HCEC 1CT (cell line): Measurements from ENCODE around the gene TRIM72.
"Not testable (repeated sequence)": the region's sequence is repeated elsewhere in the genome, so short reads cannot be mapped to it uniquely, and the experiment has no call there.

ENCODE experiments used
- DNase-seq: peaks from one replicate; pipeline ENCODE4 v3.0.0-alpha.2; 2017

TRIM72 gene

DNA sequence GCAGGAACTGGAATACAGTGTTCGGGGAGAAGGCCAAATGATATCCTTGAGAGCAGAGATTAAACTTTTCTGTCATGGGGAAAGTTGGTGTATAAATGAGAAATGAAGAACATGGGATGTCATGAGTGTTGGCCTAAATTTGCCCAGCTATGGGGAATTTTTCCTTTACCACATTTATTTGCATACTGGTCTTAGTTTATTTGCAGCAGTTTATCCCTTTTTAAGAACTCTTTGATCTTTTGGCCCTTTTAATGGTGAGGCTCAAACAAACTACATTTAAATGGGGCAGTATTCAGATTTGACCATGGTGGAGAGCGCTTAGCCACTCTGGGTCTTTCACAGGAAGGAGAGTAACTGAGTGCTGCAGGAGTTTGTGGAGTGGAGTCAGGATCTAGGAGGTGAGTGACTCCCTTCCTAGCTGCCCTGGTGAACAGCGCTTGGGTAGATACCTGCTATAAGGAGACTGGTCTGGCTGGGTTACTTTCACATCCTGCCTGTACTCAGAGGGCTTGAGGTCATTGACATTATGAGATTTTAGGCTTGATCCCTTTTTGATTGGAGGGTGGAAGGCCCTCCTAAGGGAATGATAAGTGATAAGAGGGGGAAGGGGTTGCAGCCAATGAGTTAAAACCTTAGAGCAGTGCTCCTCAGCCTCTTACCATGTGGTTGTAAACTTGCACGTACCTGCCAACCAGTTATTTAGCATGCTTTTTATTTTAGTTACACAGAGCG is 22.1 kb upstream of the TRIM72 start:
- DNase-seq, result no peak

DNA sequence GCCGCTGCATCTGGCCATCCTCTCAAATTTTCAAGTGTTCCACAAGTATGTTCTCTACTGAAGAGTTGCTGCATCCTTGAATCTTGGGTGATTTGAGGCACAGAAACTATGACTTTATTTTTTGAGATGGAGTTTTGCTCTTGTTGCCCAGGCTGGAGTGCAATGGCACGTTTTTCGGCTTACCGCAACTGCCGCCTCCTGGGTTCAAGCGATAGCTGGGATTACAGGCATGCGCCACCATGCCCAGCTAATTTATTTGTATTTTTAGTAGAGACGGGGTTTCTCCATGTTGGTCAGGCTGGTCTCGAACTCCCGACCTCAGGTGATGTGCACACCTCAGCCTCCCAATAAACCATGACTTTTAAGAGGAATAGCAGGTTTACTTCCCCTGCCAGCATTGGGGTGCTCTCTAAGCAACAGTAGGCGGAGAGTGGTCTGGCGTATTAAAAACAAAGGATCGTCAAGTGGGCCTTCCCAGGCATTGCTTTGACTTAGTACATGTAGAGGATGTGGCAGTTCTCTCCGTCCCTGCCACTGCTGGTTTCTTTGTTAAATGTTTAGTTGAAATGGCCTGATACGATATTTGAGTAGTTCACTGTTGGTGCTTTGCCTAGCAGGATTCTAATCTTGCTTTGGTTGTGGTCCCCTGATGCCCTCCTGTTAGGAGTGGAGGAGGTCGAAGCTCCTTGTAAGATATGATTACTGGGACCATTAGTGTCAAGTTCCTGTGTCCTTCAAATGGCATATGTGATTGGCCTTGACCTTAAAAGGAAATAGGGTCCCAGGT is 20.9 kb upstream of the TRIM72 start:
- no peak for DNase-seq

DNA sequence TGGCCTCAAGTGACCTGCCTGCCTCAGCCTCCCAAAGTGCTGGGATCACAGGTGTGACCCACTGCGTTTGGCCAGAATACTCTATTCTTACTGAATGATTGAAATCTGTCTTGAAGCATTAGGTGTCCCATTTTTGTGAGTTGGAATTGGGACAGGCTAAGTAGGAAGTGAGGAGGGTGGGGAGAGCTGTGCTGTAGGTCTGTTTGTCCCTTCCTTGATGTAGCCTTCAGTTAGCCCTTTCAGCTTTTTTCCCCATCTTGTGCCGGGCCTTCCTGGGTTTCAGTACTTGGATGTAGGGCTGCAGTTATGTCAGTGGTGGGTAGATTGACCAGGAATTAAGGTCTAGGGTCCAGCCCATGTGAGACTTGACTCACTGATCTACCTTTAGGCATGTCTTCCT is 20.0 kb upstream of the TRIM72 start:
- no peak for DNase-seq

DNA sequence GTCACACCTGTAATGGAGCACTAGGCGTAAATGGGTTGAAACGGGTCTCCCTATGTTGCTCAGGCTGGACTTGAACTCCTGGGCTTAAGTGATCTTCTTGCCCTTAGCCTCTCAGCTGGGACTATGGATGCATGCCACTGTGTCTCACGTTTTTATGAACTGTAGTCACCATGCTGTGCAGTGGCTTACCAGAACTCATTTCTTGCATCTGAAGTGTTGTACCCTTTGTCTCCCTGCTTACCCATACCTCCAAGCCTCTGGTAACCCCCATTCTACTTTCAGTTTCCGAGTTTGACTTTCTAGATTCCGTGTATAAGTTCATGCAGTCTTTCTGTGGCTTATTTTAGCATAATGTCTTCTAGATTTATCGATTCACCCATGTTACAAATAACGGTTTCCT is 19.0 kb upstream of the TRIM72 start:
- DNase-seq, result no peak

DNA sequence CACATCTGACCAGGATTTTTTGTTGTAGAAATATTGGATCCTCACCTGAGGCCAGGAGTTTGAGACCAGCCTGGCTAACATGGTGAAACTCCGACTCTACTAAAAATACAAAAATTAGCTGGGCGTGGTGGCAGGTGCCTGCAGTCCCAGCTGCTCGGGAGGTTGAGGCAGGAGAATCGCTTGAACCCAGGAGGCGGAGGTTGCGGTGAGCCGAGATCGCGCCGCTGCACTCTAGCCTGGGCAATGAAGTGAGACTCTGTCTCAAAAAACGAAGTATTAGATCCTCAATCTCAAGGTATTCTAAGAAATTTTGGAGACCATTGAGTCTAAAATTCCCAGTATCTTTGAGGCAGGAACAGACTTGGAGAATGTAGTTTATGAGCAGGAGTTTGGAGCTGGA is 18.1 kb upstream of the TRIM72 start:
- DNase-seq, result not testable (repeated sequence)

DNA sequence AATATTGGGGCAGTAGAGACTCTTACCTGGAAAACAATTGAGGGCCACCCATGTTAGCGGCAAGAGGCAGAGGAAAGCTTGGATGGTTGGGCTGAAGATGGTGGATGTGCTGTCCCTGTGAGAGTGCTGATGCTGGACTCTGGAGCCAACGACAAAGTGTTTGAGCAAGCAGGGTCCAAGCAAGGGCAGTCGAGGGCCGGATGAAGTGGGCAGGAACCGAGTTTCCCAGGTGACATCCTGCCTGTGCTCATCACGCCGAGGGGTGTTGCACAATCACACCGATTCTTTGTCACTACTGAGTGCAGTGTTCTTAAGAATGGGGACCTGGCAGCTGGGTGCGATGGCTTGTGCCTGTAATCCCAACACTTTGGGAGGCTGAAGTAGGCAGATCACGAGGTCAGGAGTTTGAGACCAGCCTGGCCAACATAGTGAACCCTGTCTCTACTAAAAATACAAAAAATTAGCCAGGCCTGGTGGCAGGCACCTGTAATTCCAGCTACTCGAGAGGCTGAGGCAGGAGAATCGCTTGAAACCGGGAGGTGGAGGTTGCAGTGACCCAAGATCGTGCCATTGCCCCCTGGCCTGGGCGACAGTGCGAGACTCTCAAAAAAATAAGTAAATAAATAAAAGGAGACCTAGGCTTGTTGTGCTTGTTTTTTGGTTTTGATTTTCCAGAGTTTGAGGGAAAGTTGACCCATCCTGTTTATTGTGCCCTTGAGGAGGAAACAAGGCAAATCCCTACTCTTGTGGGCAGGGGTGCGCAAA is 17.4 kb upstream of the TRIM72 start:
- no peak for DNase-seq

DNA sequence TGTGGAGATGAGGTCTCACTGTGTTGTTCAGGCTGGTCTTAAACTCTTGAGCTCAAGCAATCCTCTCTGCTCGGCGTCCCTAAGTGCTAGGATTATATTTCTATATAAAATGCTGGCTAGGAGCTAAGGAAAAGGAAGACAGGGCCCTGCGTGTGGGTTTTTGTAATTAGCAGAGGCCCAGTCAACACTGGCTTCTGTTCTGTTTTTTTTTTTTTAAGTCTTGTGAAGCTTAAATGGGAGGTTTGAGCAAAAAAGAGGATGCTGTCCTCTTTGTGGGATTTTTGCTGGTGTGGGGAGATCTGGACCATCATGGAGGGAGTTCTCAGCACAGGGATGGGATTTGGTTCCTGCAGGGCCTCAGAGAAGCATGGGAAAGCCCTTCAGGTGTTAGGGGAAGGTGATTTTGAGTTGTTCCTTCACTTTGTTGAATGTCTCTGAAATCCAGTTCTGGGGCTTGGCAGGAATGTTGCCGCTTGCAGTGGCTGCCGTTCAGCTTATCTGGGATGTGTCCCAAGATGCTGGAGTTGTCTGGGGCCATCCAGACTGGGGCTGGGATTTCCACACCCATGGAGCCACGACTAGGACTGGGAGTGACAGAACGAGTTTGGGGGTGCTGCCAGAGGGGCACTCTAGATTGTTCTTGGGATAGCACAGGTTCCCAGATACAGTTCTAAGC is 15.6 kb upstream of the TRIM72 start:
- no peak for DNase-seq

DNA sequence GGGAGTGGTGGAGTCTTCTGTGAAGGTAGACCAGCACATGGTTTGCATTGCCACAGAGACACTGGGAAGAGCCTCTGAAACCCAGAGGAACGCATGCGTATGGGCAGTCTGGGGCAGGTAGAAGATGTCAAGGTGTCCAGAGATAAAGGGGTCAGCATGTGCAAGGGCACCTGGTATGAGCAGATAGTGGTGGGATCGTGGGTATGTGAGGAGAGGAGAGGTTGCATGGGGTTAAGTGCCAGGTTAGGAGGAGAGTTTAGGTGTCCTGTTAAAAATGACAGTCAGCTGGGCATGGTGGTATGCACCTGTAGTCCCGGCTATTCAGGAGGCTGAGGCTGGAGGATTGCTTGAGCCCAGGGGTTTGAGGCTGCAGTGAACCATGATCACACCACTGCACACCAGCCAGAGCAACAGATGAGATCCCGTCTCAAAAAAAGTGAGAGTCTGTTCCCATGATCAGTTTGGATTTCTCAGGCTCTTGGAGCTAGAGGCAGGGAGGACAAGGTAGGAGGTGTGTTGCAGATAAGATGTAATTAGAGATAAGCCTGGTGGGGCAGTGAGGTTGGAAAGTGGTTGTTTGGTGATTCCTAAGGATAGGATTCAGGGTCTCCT is 14.4 kb upstream of the TRIM72 start:
- DNase-seq, result no peak

DNA sequence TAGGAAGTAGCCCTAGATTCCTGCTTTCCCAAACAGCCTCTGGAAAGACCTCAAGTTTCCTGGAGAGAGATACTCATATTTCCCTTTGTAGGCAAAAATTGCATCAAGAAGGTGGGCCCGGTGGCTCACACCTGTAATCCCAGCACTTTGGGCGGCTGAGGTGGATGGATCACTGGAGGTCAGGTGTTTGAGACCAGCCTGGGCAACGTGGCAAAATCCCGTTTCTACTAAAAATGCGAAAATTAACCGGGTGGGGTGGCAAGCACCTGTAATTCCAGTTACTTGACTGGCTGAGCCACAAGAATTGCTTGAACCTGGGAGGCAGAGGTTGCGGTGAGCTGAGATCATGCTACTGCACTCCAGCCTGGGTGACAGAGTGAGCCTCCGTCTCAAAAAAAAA is 13.8 kb upstream of the TRIM72 start:
- DNase-seq, result not testable (repeated sequence)

DNA sequence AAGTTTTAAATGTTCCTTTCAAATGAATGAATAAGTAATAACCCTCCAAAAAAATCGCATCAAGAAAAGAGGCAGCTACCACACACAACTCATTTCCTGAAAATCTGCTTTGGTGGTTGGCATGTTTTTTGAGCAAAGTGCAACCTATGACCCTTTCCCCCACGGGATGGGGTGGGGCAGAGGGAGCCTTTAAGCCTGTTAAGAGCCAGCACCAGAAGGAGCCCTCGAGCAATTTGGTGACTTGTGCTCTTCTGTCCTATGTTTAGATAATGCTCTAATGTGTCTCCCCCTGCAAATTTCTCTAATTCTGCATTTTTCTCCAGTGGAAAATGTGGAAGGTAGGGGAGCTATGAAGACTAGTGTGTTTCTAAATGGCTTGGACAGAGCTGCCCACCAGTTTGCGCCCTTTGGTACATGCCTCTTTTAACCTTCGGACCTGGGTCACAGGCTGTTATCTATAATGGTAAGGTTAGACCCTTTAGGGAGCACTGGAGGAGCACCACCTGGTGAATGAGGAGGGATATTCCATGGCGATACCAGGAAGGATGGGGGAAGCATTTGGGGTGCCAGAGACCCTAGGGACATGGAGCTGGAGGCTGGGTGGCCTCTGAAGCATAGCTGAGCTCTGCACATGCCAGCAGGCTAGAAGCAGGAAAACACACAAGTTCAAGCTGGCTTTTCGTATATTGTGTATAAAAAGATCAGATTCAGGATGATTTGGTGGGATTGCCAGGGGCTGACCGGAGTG is 12.9 kb upstream of the TRIM72 start:
- DNase-seq, result peak; percentile 49

DNA sequence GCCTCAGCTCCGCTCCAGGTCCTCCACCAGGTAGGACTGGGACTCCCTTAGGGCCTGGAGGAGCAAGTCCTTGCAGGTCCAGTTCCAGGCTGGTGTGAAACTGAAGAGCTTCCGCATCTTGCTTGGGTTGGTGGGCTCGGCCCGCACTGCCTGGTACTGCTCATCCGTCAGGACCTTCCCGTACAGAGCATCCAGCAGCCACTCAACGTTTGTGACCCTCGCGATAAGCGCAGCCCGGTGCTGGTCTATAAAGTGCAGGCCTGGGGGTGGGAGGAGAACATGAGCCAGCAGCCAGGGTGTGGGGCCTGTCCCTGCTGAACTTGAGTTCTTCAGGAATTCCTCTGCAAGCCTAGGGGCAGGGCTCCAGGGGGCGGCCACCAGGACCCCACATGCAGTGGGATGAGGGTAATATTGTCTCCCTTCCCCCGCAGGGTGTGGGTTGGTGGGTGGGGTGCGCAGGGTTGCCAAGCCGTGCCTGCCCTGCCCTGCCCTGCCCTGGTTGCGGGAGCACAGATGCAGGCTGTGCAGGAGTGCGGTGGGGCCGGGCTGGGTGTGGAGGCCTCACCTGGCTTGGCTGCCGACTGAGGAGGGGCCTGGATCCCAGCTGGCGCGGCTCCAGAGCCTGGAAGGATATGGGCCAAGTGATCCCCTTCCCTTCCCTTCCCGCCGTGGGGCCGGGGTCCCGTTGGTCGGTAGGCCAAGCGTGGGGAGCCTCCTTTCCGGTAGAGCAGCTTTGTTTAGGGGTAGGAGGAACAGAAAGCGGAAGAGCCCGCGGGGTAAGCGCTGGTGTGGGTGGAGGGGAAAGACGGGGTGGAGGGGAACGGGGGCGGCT is 12.1 kb upstream of the TRIM72 start:
- no peak for DNase-seq

DNA sequence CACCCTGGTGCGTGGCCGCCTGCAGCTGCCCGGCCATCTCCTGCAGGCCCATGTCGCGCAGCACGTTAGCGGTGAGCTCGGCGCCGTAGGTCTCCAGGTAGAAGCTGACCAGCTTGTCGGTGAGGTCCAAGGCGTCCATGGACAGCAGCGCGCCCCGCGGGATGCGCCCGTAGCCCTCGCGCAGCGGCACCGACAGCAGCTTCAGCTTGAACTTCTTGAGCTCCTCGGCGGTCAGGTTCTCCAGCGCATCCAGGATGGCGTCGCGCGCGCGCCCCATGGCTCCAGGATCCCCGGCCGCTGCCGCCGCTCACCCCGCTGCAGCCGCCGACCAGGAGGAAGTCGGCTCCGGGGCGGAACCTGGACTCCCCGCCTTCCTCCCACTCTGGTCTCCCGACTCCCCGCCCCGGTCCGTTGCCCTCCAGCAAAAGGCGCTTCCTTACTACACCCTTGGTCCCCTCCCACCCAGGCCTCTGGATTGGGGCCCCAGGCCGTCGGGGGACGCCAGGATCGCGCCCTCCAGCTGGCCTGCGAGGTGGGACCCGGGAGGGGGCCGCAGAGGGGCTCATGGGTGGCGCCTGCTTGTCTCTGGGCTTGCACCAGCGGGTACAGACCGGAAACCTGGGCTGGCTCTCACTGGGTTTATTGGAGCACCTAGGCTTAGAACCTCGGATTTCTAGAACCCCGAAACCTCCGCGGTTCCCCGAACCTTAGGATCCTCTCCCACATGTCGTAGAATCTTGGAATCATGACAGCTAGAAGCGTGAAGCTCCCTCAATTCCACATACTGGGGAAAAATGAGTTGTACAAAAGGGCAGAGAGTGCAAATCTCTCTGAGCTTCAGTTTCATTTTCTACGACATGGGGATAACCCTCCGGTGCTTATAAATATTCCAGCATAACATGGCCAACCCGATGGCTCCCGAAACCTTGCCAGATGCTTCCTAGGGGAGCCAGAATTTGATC is 11.2 kb upstream of the TRIM72 start, which contains the start of gene PYCARD:
PYCARD (minus strand) TSS at position 347 of the 962 bp plus-strand sequence; CDS start at position 277, 70 bp downstream.
- peak; percentile 33 for DNase-seq

DNA sequence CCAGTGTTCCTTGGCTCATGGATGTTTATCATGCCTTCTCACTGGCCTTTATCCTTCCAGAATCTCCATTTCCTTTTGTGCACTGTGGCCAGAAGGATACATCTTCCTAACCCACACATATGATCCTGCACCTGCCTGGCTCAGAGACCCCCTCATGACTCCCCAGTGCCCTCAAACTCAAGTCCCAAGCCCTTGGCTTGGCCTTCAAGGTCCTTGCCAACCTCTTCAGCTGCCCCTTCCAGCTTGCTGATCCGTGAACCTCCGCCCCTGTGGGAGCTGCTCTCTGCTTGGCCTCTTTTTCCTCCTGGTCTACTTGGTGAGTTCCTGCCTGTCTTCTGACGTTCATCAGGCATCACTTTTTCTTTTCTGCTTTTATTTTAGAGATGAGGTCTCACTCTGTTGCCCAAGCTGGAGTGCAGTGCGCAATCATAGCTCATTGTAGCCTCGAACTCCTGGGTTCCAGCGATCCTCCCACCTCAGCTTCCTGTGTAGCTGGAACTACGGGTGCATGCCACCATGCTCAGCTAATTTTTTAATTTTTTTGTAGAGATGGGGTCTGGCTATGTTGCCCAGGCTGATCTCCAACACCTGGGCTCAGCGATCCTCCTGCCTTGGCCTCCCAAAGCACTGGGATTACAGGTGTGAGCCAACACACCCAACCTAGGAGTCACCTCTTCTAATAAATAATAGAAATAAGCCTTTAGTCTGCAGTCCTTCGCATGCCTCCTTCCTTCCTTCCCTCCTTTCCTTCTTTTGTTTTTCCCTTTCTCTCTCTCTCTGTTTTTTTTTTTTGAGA is 8.8 kb upstream of the TRIM72 start:
- no peak for DNase-seq

DNA sequence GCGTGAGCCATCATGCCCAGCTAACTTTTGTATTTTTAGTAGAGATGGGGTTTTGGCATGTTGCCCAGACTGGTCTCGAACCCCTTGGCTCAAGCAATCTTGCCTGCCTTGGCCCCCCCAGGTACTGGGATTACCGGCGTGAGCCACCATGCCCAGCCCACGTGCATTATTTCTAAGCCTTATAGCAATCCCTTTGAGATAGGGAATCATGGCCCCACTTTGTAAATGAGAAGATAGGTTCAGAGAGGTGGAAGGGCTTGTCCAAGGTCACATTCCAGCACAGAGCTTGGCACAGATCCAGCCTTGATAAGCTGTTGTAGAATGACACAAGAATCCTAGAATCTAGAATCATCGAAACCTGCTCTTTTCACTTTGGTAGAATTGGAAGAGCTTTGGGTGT is 7.1 kb upstream of the TRIM72 start:
- DNase-seq, result no peak

DNA sequence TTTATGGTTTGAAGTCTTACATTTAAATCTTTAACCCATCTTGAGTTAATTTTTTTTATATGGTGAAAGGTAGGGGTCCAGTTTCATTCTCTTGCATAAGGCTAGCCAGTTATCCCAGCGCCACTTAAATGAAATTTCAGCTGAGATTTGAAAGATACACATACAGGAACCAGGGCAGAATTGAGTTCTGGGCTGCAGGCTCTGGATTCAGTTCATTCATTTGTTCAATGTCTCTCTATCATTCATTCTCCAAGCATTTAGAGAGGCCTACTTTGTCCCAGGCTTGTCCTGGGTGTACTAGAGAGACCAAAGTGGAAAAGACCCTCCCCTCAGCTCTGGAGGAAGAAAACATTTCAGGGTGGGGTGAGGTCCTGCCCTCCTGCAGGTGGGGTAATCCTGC is 577 bp upstream of the TRIM72 start:
- no peak for DNase-seq

DNA sequence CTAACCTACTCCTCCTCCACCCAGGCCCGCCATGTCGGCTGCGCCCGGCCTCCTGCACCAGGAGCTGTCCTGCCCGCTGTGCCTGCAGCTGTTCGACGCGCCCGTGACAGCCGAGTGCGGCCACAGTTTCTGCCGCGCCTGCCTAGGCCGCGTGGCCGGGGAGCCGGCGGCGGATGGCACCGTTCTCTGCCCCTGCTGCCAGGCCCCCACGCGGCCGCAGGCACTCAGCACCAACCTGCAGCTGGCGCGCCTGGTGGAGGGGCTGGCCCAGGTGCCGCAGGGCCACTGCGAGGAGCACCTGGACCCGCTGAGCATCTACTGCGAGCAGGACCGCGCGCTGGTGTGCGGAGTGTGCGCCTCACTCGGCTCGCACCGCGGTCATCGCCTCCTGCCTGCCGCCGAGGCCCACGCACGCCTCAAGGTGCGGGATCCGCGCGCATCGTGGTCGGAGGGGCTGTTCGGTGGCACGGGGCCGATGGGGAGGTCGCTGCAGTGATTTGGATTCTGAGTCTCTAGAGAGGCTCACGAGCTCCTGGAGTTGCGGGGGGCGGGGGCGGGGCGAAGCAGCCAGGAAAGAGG is 878 bp downstream of the TRIM72 start:
- no peak for DNase-seq

DNA sequence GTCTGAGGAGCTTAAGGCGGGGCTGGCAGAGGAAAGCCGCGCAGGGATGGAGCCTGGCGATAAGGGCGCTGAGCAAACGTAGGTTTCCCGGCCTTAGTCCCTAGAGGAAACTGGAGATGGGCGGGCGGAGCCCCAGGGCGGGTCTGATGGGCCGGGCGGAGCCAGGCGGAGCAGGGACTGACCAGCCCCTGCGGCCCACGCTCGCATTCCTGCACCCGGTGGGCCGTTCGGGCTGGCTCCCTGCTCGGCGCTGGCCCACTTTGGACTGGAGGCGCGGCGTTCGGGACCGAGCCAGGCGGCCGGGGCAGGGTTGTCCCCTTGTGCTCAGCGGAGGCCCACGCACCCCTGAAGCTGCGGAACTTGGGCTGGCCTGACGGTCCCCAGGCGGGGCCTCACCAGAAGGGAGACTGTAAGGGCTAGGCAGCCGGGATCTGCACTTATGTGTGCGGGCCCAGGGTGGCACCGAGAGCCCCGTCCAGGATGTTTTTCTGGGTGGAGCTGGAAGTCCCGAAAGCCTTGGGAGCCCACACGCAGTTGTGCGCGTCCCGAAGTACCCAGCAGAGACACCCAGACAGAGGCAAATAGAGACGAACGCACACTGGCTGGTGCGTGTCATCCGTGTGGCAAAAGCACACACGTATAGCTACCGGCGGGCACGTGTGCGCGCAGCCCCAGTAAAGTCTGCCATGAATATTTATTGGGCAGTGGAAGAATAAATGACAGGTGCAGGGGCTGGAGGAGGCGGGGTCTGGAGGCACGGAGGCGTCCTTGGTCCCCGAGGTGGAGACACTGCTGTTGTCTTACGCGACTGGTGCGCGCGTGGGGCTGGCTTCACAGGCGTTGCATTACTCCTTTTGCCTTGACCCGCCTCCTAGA is 1.6 kb downstream of the TRIM72 start:
- no peak for DNase-seq
